Liver (tissue), 3 donors: ENCODE data around the gene COPB2.

Experiments
- CTCF ChIP-seq: fragments of 150-350 bp; IDR thresholded peaks from 2 replicates; pipeline ENCODE4 v1.5.1; 2017; ENCODE audit warnings: improper control_type of control experiment, low read depth, low read length; ENCODE audit not compliant: missing input control
- FOXA2 ChIP-seq: IDR thresholded peaks from 2 replicates; pipeline ENCODE4 v1.6.1; 2016; ENCODE audit warnings: antibody characterized with exemption
- MAX ChIP-seq: IDR thresholded peaks from 2 replicates; pipeline ENCODE4 v1.6.1; 2016; ENCODE audit warnings: antibody characterized with exemption
- RAD21 ChIP-seq, 2 donors: IDR thresholded peaks; 2 replicates each; pipeline ENCODE4 v1.6.1; 2016; ENCODE audit warnings: antibody characterized with exemption in 2 of 2, mild to moderate bottlenecking in 2 of 2
- RXRA ChIP-seq, 2 donors: IDR thresholded peaks; 2 replicates each; pipeline ENCODE4 v1.6.1; 2017 to 2018; ENCODE audit warnings: antibody characterized with exemption in 2 of 2, mild to moderate bottlenecking in 1 of 2
- SP1 ChIP-seq: IDR thresholded peaks from 2 replicates; pipeline ENCODE4 v1.6.1; 2018; ENCODE audit warnings: antibody characterized with exemption, mild to moderate bottlenecking
- donor health status: healthy.
- donor health status: healthy.

GRCh38 chr3:139309061-139309591, 80.3 kb downstream of the COPB2 start:
- TF ChIP-seq RAD21 (IDR thresholded peaks at IDR 0.05) (no peak), CTCF (no peak), RXRA (IDR thresholded peaks at IDR 0.05) (no peak), MAX (no peak), FOXA2 (no peak), SP1 (no peak)
